GM19043 (cell line): Measurements from ENCODE around the gene MED31.
"Not testable (repeated sequence)": the region's sequence is repeated elsewhere in the genome, so short reads cannot be mapped to it uniquely, and the experiment has no call there.

Experiments used
- ATAC-seq: cut with Tn5 transposase; IDR thresholded peaks from one replicate; pipeline ENCODE4 v1.9.1; 2021; ENCODE audit warnings: low read depth; ENCODE audit not compliant: unreplicated experiment

MED31 gene

DNA sequence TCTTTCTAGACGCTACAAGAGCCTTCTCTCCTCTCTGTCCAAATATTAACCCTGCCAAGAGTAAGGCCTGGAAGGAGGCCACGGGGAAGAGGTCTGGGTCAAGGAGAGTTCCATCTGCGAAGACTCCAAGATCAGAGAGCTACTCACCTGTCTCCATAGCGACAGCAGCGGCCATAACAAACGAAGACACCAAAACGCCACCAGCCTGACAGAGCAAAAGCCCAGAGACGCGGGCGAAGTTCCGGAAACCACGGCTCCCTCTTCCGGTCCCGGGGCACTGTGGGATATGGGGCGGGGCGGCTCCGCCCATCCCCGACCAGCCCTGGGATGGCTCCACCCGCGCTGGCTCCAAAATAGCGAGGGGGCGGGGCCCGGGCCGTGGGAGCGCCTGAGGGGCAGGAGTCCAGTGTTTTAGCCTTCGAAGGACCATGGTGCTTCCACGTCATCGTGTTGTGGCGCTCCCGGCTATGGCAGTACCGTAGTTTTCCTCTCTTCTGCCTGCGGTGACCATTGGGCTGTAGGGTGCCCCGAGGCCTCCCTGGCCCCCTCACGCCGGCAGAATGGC lies at the start of gene MED31, which contains the start of gene C17orf100:
MED31 (minus strand) TSS at position 252 of the 565 bp plus-strand sequence; CDS start at position 175, 77 bp downstream.
C17orf100 (plus strand) TSS at position 409 of the 565 bp plus-strand sequence; CDS start at position 561, 152 bp downstream.
- peak; percentile 94 for ATAC-seq

DNA sequence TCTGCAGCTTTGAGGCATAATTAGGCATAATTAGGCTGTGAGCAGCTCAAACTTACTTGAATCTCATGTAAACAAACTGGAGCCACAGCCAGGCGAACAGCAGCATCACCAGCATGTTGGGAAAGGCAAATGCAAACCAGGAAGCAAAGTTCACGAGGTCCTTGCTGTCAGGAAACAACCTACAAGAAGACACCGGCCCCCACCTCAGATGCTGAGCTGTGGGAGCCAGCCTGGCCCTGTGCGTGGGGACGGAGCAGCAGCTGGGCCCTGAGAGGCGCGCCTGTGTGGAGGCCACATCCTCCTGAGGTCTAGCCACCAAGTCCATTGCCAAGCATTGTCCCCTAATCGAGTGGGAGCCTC lies 49.5 kb upstream of the MED31 start:
- no peak for ATAC-seq

DNA sequence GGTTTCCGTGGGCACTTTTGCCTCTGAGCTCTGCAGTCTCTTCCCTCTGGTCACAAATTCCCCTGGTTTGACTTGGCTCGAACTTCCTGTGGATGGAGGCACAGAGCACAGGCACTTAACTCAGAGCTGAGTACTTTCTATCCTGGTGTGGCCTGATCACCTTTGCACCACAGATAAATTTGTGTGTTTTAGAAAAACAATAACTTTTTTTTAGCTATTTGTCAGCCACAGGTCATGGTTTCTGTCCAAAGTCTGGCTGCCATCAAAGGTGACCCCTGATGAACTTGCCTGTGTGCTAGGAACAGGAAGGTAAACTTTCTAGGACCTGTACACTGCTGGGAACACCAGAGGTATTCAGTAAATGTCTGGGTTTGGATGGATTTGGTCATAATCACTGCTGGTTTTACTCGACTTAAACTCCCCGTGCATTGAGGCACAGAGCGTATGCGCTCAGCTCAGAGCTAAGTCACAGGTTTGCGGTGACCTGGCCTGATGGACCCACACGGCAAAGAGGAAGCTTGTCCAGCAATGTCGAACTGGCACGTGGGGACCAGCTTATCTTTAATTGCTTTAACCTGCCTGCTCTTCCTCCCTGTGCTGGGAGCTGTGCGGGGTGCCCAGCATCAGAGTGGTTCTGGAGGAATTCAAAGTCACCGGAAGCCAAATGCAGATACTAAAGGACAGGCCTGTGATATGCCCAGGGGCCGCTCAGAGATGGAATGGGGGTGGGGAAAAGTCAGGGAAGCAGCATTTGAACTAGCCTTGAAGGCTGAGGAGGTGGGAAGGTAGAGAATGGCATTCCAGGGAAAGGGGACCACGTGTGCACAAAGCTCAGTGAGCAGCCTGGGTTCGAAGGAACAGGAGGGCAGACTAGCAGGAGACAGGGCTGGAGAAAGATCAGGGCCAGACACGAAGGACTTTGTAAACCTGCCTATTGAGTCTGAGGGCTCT lies 48.9 kb upstream of the MED31 start:
- ATAC-seq = no peak

DNA sequence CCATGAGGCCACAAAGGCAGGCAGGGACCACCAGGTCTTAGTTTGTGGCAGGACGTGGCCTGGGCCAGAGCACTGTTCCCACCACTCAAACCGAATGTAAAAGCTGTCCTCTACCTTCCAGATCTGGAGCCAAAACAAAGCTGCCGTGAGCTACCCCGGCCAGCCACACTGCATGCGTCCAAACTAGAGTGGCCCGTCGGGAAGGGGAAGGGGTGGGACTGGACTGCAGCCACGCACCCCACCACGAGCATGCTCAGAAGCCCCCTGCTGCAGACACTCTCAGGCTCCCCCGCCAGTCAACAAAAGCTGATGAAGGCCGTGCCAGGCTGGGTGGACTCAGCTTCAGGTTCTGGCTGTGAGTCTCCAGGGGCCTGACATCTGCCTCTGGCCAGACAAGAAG lies 46.6 kb upstream of the MED31 start:
- no peak for ATAC-seq

DNA sequence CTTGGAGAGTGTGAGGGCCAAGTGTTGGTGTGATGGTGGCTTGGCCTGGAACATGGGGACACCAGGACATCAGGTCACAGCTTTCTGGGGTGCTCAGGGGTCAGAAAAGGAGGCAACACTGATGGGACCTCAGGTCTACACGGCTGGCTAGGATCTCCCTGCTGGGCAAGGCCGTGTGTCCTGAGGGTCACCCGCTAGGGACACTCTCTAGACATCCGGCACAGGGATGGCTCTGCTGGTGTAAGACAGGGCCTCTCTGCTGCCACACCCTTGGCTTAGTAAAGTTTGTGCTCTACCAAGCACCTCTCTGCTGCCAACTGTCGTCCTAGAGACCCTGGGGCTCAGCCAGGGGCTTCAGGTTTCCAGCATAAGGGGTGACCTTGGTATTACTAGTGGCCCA lies 45.5 kb upstream of the MED31 start:
- ATAC-seq = no peak

DNA sequence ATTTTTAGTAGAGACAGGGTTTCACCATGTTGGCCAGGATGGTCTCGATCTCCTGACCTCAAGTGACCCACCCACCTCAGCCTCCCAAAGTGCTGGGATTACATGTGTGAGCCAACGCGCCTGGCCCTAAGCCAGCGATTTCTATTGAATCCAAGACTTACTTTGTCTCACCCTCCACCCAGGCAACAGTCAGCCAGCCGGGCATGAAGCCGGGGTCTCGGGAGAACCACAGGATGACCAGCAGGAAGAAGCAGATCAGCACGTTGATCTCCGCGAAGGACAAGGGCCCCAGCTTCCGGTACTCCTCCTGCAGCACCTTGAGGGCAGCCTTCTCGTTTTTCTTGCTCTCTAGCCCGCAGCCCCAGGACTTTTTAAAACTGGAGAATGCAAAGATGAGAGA lies 44.2 kb upstream of the MED31 start:
- ATAC-seq = no peak

DNA sequence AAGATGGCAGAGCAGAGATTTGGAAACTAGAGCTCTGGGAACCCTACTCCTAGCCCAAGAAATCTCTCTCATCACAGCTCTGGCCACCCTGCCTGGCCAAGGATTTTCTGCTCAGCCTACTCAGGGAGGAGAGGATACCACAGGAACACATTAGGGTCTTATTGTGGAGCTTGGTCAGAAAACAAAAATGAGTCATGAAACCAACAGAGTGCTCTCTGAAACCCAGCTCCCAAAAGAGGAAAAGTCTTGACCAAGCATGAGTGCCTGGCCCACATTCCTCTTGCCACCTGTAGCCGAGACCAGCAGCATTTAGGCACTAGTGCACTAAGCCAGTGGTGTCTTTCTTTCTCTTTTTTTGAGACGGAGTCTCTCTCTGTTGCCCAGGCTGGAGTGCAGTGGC lies 43.6 kb upstream of the MED31 start:
- no peak for ATAC-seq

DNA sequence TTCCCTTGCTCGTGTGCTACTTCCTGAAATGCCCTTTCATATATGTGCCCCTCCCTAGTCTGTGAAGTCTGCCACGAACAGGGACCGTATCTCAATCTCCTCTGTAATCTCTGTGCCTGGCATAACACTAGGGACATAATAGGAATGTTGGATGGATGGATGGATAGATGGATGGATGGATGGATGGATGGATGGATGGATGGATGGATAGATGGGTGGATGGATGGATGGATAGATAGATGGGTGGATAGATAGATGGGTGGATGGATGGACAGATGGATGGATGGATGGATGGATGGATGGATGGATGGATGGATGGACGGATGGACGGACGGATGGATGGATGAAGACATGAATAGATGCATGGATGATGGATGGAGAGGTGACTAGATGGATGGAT lies 40.6 kb upstream of the MED31 start:
- ATAC-seq = not testable (repeated sequence)

DNA sequence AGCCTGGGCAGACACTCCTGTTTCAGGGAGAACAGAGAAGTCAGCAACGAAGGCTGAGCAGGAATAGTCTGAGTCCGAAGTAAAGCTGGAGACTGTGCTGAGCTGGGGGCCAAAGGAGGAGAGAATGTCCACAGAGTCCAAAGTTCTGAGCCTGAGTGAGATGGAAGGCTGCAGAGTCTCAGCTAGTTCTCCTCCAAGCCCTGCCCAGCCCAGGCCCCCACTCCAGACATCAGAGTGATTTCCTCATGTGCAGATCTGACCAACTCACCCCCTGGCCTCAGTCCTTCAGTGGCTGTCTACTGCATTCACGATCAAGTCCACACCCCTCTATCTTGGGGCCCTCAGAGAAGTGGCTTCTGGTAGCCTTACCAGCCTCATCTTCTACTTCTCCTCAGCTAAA lies 40.1 kb upstream of the MED31 start:
- ATAC-seq = no peak

DNA sequence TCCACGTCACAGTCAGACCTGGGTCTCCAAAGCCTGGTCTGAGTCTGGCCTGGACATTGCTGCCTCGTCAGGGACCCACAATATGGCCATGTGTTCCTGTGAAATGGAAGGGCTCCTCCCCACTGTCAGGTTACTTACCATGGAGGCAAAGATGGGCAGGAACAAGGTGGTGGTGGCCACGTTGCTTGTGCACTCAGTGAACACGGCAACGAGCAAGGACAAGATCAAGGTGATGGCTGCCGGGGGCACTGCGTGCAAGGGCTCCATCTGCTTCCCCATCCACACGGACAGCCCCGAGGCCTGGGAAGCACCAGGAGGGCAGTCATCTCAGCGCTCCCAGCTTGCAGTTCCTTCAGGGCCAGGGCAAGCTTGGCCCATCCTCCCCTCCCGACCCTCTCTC lies 39.2 kb upstream of the MED31 start:
- ATAC-seq = no peak

DNA sequence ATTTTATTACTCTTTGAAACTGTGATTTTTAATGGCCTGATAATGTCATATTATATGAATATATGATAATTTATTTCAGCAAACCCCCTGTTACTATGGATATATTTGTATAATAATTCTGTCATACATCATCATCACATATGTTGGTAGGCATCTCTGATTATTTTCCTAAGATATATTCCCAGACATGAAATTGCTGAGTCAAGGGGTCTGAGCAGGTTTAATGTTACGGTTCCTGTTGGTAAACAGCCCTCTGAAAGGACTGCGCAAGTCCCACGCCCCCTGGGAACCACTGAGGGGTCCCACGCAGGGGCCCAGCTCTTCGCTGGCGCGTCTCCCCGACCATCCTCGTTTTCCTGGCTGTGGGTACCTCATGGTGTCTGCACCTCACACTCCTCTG lies 37.5 kb upstream of the MED31 start:
- ATAC-seq = no peak

DNA sequence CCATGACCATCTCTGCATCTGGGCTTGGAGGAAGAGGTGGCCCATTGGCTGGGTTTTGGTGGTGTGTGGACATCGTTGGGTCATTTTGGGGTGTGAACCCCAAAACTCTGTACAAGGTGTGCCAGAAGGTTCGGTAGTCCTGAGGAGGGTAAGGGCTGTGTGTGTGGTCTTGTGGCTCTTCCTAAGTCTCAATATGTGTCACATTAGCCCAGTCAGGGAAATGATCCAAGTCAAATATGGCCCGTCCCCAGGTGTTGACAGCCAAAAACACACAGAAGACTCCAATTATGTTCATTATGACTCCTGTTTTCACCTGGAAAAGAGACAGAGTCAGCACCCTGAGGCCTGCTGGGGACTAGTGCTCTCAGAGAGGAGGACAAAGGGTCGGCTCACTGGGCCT lies 34.6 kb upstream of the MED31 start:
- no peak for ATAC-seq

DNA sequence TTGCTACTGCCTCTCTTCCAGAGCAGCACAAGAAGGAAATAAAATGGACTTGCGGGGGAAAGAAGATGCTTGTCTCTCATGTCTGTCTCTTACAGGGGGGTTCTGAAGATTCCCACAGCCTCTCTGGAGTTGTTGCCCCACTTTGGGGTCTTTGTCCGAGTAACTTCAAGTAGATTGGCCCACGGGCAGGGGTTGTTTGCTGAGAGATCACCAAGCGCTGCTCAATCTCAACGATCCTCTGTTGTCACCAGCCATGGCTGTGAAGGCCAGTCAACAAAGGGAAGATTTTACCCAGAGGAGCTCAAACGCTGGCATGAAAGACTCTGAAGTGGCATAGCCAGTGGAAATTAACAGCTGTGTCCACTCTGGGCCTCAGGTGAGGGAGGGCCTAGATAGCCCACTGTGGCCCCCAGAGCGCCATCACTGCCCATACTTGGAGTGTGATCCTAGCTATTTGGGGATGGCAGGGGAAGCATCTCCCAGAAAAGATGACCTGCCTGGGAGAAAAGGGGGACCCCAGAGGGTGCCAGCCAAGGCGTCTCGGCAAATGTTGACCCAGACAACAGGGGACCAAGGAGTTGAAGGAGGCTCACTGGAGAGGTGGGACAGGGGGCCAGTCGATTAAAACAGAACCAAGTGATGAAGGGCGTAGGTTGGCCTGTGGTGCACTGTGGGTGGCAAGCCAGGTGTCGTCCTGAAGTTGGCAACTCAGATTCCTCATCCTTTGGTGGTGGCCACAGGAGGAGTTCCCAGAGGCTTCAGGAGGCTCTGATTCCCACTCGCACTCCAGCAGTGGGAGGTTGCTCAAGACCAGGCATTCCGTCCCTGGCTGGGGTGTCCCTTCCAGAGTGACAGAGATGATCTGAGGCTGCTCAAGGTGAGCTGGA lies 33.7 kb upstream of the MED31 start:
- ATAC-seq = no peak

DNA sequence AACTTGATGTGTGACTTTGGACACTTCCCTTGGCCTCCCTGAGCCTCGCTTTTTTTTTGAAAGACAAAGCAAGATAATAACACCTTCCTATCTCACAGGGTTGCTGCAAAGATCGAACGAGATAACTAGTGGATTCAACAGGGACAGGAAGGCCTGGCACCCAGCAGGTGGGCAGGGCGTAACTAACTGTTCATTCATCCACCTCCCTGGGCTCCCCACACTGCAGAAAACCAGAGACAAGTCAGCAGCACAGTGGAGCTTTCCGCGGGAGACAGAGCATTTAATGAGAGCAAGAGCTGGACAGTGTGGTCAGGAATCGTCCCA lies 33.0 kb upstream of the MED31 start:
- ATAC-seq = no peak

DNA sequence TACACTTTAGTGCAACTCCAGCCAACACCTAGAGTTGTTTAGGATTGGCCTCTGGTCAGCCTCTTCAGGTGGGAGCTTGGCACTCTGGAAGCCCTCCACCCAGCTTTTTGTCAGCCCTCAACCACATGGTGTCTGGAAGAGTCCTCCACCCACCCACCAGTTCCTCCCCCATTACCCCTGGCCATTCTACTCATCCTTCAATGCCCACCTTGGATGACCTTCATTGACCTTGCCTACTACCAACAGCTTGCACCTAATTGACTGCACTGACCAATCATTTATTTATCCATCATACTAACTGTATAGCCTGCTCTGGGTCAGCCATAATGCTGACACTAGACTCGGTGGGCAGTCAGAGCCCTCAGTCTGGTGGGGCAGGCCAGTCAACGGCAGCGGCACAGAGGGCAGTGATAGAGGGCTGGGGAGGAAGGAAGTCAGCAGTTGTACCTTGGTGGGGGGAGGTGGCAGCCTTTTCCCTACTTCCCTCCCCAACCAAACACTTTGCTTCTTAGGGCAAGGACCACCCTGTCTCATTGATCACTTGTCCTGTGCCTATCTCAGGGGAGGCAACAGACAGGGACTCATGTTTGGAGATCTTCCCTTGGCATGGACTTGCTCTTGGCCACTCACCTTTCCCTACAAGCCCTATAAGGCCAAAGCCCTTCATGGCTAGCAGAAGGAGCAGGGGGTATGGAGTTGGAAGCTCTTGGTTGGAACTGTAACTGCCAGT lies 32.5 kb upstream of the MED31 start:
- no peak for ATAC-seq

DNA sequence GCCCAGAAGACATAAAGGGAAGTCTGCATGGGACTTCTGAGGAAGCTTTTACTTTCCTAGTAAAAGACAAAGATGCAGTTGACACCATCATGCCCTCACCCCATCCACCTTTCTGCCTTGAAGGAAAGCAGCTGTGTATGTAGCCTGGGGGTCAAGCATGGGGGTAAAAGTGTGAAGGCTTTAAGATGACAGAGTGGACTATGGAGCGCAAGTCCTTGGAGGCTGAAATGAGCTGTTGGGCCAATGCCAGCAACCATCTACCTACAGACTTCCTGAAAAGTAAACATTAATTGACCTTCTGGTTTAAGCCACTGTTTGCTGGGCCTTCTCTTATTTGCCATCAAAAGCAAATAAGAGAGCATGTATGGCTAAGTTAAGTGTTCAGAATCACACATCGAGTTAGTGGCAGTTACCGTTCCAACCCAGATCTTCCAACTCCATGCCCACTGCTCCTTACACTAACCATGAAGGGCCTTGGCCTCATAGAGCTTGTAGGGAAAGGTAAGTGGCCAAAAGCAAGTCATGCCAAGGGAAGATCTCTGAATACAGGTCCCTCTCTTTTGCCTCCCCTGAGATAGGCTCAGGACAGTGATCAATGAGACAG lies 31.8 kb upstream of the MED31 start:
- no peak for ATAC-seq

DNA sequence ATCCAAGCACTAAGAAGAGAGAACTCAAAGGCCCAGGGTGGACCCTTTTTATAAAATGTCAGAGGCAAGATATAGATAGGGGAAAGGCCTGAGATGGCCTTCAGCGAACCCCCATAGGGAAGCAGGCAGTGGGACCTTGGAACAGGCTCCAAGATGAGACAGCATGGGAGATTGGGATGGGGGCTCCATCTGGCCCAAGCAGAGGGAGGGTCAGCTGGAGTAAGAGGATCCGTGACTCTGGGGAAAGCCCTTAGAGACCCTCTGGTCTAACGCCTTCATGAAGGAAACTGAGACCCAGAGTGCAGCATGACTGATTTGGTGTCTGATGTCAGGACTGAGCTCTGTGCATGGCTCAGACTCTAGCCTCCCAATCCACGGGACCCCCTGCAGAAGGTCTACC lies 30.9 kb upstream of the MED31 start:
- ATAC-seq = no peak

DNA sequence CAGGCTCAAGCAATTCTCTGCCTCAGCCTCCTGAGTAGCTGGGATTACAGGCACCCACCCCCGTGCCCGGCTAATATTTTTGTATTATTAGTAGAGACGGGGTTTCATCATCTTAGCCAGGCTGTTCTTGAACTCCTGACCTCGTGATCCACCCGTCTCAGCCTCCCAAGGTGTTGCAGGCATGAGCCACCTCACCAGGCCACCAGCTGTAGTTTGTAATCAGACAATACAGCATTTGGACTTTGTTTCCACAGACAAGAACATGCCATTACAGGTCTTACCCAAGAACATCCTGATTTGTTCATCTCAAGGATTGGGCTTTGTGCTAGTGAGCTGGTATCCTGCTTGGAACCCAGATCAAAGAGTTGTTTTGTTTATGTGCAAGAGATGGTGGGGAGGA lies 30.3 kb upstream of the MED31 start:
- no peak for ATAC-seq

DNA sequence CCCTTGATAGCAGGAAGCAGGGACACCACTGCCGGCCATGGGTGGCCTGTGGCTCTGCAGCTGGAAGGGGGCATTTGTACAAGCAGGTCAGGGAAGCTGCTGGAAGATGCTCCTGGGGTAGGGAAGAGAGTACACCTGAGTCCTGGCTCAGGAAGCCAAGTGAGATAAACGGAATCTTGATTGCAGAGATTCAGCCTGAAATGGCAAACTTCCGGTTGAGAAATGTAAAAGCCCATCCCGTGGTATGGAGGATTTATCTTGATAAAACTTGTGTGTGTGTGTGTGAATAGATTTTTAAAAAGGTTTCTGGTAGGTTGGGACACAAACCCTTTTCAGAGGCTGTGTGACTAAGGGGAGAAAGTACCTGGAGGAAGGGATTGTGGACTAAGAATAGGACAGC lies 29.8 kb upstream of the MED31 start:
- no peak for ATAC-seq

DNA sequence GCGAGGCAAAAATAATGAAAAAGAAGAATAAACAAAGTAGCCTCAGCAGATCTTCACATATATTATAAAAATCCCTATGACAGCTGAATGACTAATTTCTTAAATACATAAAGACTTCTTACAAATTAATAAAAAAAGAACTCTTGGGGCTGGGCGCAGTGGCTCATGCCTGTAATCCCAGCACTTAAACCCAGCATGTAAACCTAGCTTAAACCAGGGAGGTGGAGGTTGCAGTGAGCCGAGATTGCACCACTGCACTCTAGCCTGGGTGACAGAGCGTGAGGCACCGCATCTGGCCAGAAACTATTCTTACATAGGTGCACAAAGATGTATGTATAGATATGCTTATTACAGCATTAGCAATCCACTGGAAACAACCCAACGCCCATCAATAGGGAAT lies 27.8 kb upstream of the MED31 start:
- ATAC-seq = no peak
